GM18867 (cell line): ENCODE measurements around the gene MFSD6.
"Not testable (repeated sequence)": the region's sequence is repeated elsewhere in the genome, so short reads cannot be mapped to it uniquely, and the experiment has no call there.

Source experiments
- ATAC-seq: cut with Tn5 transposase; IDR thresholded peaks from one replicate; pipeline ENCODE4 v1.9.1; 2021; ENCODE audit warnings: mild to moderate bottlenecking, moderate library complexity; ENCODE audit not compliant: unreplicated experiment

The MFSD6 gene

DNA sequence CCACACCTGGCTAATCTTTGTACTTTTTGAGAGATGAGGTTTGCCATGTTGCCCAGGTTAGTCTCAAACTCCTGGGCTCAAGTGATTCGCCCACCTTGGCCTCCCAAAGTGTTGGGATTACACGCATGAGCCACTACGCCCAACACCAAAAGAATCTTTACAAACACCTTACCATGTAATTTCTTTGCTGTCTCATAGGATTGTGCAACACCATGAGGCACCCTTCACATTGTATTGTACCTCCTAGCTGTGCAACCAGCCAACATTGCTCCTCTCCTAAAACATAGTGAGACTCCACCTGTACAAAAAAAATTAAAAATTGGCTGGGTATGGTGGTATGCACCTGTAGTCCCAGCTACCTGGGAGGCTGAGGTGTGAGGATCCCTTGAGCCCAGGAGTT is 3.1 kb upstream of the MFSD6 start:
- no peak for ATAC-seq

DNA sequence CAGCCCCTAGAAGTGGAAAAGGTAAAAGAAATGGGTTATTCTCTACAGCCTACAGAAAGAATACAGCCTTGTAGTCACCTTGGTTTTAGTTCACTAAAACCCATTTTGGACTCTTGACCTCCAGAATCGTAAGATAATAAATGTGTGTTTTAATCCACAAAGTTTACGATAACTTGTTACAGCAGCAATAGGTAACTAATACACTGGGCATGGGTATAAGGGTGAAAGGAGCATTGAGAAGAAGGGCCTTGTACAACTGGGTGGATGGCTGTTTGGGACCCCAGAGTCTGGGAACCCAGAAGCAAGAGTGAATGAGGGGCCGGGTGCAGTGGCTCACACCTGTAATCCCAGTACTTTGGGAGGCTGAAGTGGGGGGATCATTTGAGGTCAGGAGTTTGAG is 2.2 kb upstream of the MFSD6 start:
- no peak for ATAC-seq

DNA sequence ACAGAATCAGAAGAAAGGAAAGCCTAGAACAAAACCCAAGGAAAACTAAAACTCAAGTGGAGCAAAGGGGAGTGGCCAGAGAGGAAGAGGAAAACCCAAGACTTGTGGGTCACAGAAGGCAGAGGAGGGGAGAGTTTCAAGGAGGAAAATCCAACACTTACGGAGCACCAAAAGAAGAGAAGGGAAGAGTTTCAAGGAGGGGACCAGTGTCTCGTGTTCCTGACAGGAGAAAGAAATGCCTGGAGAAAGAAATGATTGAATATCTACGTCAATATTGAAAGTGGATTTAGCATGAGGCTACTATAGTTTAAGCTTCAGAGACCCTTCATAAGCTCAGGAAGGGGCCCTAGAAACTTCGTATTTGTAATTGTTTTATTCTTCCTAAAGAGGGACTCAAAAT is 1.4 kb upstream of the MFSD6 start:
- no peak for ATAC-seq

DNA sequence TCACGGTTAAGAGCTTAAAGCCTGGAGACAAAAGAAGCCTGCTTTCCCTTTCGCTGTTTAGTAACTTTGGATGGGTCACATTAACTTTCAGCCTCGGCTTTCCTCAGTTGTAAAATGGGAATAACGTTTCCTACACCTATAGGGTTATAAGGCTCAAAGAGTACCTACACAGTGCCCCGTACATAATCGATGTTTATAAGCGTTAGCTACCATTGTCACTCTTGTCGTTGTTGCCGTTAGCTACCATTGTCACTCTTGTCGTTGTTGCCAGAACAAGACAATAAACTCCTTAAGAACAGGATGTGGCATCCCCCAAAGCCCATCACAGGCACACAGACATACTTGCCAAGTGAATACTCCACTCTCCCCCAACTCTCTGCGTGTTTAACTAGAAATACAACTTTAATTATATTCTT is 901 bp upstream of the MFSD6 start:
- no peak for ATAC-seq

DNA sequence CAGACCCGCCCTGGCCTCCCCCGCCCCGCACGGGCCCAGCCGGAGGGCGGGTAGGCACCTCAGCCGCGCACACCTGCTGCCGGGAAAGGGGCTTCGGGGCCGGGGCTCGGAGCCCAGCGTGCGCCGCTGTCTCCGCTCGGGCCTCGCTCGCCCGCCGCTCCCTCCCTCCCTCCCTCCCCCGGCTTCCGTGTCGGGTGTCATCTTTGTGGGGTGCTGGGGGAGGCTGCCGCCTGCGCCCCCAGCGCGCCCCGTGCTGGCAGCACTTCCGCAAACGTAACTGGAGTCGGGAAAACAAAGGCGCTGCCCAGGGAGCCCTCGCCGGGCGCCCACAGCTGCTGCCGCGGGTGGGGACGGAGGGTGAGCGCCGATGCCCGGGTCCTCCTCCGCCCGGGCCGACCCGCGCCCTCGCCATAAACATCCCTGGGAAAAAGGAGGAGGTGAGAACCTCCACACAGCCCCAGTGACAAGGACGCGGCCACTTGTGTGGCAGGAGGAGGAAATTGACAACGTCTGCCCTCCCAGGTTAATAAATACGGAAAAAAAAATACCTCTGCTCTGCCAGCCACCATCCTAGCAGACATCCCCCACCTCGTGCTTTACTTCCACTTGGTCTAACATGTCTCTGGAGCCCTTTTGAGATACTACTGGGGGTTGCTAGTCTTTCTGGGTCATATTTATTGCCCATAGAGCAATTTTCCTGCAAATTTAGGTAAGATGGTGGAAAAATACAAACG is 550 bp downstream of the MFSD6 start:
- ATAC-seq, result peak; percentile 74

DNA sequence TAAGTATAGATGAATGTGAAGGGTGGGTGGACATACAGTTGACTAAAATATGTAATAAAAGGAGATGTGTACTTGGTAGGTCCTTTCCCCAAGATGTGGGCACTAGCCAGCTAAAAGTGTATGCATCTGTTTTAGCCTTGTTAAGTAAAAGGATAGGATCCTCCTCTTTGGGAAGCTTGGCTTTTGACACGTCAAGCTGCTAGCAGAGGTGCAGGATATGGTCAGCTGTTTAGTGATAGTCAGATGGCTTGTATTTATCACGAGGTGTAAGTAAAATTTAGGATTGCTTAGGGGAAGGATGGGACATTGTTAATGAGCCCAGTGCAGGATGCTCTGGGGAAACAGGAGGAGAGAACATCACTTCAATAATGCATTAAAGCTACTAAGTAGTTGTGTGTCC is 1.5 kb downstream of the MFSD6 start:
- no peak for ATAC-seq

DNA sequence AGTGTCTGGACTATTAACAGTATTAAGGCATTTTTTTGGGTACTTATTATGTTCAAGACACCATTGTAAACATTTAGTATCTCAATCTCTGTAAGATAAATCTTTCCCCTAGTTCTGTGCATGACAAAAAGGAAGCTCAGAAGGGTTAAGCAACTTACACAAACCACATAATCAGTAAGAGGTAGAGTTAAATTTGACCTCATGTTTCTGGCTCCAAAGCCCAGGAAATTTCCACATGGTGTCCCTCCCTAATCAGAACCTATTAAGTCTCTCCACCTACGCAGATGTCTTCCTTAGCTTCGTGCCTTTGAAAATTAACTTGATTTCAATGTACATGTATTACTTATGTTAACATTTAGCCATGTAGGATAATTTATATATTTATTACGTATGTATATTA is 2.0 kb downstream of the MFSD6 start:
- no peak for ATAC-seq

DNA sequence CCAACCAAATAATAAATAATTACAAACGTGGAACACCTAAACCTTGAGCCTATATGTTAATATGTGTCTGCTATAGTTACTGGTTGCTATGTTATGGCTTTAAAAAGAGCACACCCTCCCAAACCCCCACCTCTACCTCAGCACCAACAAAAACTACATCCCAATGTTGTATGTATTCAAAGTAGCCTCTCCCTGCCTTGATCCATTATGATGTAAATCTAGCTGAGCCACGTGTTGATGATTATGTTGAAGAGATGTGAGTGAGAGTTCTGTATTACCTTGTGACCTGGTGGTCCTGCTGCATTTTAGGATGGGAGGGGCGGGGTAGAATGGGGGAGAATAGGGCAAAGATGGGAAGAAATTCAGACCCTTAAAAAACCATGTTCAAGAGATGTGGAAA is 4.8 kb downstream of the MFSD6 start:
- no peak for ATAC-seq

DNA sequence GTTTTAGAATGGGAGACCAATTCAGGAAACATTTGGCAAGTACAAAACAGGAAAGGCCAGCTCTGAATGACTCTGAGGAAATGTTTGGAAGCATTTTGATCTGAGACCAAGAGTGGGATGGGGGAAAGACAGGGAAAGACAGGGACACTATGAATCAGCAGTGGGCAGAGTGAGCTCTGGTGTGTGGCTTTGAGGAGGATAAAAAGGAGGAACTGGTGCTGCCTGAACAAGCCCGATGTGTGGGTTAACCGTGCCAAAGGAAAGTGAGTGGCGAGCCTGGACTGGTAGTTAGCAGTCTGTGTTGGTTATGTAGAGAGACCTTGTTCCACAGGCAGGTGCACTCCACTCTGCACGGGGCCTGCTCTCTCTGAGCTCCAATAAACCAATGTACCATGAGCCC is 5.3 kb downstream of the MFSD6 start:
- no peak for ATAC-seq

DNA sequence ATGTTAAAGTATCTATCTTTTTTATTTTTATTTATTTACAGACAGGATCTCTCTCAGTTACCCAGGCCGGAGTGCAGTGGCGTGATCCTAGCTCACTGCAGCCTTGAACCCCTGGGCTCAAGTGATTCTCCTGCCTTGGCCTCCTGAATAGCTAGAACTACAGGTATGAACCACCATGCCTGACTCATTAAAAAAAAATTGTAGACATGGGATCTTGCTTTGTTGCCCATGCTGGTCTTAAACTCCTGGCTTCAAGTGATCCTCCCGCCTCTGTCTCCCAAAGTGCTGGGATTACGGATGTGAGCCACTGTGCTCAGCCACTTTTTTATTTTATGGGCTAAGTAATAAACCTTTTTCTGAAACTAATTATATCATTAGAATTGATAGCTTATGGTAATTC is 7.1 kb downstream of the MFSD6 start:
- no peak for ATAC-seq

DNA sequence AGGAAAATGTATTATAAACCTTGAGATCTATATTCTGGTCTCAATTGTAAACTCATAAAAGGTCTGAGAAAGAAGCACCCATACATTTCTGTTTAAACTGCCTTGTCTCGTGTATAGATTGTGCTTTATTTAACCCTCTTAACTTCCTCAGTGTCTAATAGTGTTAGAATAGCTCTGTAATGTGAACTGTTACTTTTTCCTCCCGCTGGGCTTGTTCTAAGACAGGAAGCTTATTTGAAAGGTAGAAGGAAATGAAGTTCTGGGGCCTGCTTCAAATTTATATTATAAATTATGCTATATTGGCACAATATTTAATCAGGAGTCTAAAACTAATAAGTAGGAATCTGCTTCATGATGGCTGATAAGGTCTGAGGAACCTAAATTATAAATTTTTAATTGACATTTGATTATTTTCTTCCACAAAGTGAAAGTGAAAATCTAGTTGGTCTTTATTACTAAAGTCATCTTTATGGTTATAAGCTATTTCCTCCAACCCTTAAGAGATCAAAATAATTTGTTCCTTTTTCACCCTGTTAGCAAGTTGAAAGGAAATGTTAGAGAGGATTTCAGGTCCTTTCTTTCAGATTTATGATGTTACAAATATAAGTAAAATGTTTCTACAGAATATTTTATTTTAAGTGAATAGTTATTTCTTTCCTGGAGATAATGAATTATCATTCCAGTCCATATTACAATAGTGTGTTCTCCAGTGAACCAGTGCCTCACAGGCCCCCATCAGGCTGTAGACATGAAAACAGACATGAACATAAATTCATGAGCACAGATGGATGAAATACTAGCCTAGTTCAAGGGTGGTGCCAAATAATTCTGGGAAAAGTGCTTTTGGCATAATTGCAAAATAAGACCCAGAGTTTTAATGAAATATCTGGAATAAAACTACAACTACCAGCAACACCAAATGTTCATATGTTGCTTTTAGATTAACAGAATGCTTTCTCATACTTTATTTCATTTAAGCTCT is 7.9 kb downstream of the MFSD6 start:
- peak; percentile 50 for ATAC-seq

DNA sequence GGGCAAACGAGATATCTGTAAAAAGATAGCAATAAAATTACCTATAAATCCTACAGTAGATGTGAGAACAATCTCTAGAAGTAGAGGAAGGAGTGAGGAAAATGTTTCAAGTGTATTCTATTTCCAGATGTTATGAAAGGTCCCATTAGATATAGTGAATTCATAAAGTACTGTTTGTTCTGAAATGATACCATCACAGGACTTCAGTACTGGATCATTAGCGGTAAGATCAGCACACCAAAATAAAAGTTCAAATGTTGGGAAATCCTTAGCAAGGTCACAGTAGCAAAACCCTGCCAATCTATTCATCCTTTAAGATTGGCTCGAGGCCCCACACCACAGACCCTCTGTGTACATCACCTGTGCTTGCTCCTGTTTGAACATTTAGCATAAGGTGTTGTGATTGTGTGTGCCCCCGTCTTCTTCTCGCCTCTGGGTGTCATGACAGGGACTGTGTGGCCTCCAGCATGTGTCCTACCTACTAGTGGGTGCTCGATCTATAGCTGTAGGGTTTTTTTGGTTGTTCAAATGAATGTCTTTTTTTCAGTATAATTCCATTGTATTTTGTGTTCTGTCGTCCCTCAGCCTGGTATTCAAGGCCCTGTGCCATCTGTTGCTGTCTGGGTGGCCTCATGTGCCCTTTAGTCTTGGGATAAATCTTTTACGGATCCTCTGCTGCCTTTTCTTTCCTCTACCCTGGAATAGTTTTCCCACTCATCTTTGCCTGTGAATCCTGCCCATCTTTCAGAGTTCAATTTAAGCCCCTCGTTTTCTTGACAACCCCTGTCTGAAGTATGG is 9.1 kb downstream of the MFSD6 start:
- no peak for ATAC-seq

DNA sequence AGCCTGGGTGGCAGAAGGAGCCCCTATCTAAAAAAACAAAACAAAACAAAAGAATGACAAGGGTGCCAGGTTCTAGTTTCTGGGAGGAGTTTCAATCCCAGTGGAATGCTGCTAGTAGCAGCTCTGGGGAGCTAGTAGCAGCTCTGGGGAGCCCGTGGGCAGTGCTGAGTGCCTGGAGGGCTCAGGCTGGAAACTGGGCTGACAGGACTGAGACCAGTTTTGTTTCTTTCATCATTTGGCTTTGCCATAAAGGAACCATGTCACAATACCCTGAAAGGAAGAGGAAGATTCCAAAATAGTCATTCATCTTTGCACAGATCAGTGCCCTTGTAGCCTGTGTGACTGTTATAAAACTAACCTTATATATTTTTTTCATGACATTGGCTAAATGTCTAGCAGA is 10.6 kb downstream of the MFSD6 start:
- ATAC-seq, result no peak

DNA sequence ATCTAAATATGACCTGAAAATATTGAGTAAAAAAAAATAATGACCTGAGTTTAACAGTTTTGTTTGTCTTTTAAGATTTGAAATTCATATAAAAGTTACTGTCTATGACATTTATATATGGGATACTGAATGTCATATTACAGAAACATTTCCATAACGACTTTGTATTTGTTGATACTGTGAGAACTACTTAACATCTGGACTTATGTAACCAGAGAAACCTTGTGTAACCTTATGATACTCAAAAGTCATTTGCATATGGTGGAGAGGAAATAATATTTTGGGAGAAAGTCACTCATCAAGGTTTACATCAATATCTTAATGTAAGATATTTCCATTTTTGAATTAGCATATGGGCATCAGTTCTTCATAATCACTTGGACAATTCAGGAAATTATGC is 12.6 kb downstream of the MFSD6 start:
- ATAC-seq, result no peak

DNA sequence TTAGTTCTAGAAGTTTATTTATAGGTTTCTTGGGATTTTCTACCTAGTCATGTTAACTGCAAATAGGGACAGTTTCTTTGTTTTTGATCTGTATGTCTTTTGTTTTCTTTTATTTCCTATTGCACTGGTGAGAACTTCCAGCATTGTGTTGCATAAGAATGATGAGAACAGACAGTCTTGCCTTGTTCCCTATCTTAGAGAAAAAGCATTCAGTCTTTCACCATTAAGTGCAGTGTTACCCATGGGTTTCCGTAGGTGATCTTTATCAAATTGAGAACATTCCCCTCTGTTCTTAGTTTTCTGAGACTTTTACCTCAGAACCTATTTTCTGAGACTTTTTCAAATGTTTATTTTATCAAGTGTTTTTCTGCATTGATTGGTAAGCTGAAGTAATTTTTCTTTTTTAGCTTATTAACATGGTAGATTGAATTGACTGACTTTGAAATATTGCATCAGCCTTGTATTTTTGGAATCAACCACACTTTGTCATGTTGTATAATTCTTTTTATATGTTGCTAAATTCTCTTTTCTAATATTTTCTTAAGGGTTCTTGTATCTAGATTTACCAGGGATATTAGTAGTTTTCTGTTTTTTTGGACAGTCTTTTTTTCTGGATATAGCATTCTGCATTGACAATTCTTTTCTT is 17.2 kb downstream of the MFSD6 start:
- no peak for ATAC-seq

DNA sequence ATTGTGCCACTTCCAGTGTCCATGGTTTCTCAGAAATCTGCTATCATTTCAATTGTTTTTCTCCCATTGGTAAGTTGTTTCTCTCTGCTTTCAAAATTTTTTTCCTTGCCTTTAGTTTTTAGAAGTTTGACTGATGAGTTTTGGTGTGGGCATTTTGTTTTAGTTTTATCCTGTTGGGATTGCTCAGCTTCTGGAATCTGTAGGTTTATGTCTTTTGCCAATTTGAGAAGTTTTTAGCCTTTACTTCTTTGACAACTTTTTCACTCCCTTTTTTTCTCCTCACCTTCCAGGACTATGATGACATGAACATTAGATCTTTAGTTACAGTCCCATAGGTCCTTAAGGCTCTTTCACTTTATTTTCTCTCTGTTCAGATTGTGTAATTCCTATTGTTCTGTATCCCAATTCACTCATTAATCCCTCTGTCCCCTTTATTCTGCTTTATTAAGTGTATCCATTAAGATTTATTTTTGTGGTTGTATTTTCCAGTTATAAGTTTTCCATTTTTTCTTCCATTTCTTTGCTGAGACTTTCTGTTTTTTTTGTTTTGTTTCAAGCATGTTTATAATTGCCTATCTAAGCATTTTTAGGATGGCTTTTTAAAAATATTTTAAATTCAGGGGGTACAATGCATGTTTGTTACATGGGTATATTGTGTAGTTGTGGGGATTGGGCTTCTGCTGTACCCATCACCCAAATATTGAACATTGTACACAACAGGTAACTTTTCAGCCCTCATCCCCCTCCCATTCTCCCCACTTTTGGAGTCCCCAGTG is 17.9 kb downstream of the MFSD6 start:
- ATAC-seq, result no peak

DNA sequence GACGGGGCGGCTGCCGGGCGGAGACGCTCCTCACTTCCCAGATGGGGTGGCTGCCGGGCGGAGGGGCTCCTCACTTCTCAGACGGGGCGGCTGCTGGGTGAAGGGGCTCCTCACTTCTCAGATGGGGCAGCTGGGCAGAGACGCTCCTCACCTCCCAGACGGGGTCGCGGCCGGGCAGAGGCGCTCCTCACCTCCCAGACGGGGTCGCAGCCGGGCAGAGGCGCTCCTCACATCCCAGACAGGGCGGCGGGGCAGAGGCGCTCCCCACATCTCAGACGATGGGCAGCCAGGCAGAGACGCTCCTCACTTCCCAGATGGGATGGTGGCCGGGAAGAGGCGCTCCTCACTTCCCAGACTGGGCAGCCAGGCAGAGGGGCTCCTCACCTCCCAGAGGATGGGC is 22.7 kb downstream of the MFSD6 start:
- not testable (repeated sequence) for ATAC-seq

DNA sequence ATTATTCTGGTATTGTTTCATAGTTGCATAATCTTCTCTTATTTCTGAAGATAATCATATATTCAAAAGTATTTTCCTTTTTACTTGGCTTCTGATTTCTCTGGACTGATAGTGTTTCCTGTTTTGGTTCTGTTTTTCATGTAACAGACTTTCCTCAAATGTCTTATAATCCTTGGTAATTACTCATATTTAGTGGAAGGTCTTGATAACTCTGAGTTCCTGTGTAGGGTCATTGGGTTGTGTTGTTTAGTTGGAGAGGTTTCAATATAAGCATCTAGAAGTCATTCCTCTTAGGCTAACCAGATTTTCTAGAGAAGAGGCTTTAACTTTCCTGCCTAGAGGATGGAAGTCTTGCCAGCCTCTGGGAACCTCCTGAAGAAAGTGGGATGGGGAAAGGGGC is 23.8 kb downstream of the MFSD6 start:
- no peak for ATAC-seq

DNA sequence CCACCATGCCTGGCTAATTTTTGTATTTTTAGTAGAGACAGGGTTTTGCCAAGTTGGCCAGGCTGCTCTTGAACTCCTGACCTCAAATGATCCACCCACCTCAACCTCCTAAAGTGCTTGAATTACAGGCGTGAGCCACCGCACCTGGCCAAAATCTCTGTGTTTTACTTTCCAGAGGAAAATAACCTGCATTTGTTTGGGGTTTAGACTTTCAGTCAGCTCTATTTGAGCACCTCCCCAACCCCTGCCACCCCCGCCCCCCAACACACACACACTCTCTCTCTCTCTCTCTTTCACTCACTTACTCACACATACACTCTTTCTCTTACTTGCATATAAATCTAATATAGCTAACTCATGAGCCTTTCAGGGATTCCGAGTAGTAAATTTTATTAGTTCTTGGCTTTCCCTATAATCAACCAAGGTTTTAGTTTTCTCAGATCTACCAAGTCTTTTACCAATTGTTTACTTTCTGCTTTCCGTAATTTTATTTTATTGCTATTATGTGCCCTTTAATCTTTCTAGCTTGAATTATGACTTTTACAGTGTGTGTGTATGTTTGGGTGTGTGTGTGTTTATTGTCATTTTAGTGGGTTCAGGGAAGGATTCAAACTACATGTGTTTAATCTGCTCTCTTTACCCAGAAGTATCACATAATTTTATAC is 24.5 kb downstream of the MFSD6 start:
- ATAC-seq, result no peak
